Stimulated activated naive CD8-positive, alpha-beta T cell treated with anti-CD3 and anti-CD28 coated beads, Interleukin-15, amount 100 ng/mL, for 72 hours (primary cell): ENCODE measurements around the gene TC2N.

Experiments
- ATAC-seq: fragments of 150-1000 bp; cut with Tn5 transposase; 2 replicates; pipeline ENCODE4 v1.10.0; 2021; ENCODE audit warnings: mild to moderate bottlenecking, moderate library complexity
- DNase-seq, 2 donors: peaks; one replicate each; pipeline ENCODE4 v3.0.0; 2021 to 2022
- H3K27ac Mint-ChIP-seq, 2 donors: one replicate each; pipeline ENCODE4 v1.8.0; 2022; ENCODE audit warnings: mild to moderate bottlenecking in 2 of 2, mixed read lengths in 2 of 2, moderate library complexity in 2 of 2
- H3K27me3 Mint-ChIP-seq: one replicate; pipeline ENCODE4 v1.8.0; 2022; ENCODE audit warnings: mixed read lengths
- H3K4me1 Mint-ChIP-seq: one replicate; pipeline ENCODE4 v1.8.0; 2022; ENCODE audit warnings: mild to moderate bottlenecking, mixed read lengths
- H3K4me3 Mint-ChIP-seq, 2 donors: one replicate each; pipeline ENCODE4 v1.8.0; 2022; ENCODE audit warnings: mild to moderate bottlenecking in 2 of 2, mixed read lengths in 2 of 2, moderate library complexity in 1 of 2
- H3K9me3 Mint-ChIP-seq, 2 donors: one replicate each; pipeline ENCODE4 v1.8.0; 2022; ENCODE audit warnings: mixed read lengths in 2 of 2

TC2N gene

GRCh38 chr14:91796617-91797347 lies 70.6 kb downstream of the TC2N start:
- no peaks in the 10 kb centered on the region for H3K27me3 Mint-ChIP-seq
- ATAC-seq (no peak), DNase-seq (no peak)

GRCh38 chr14:91793704-91794103 lies 73.6 kb downstream of the TC2N start:
- Mint-ChIP-seq H3K9me3 (no peaks in the 10 kb centered on the region), H3K4me1 (peaks cover 22% of the 10 kb centered on the region), H3K4me3 (peak overlapping the region in 1 of 2 donors; percentile 16), H3K27me3 (no peaks in the 10 kb centered on the region), H3K27ac (peak overlapping the region in 1 of 2 donors; percentile 19)
- no peak for DNase-seq
- no peak for ATAC-seq

More at GRCh38 chr14:91796617-91797347, 70.6 kb downstream of the TC2N start:
- no peak overlapping the region for H3K4me3 Mint-ChIP-seq
- H3K9me3 Mint-ChIP-seq: no peaks in the 10 kb centered on the region
- H3K4me1 Mint-ChIP-seq: peaks cover 22% of the 10 kb centered on the region
- H3K27ac Mint-ChIP-seq: no peak overlapping the region

- no peak overlapping the region for H3K27ac Mint-ChIP-seq
Measured at GRCh38 chr14:91786188-91786587, 81.1 kb downstream of the TC2N start.

GRCh38 chr14:91780452-91780851 lies 86.9 kb downstream of the TC2N start:
- Mint-ChIP-seq H3K27me3 (no peaks in the 10 kb centered on the region), H3K27ac (no peak overlapping the region), H3K9me3 (peaks cover 0 to 4% of the 10 kb centered on the region in 2 donors), H3K4me1 (no peaks in the 10 kb centered on the region), H3K4me3 (no peak overlapping the region)
- DNase-seq: no peak
- ATAC-seq: no peak

More at GRCh38 chr14:91786188-91786587, 81.1 kb downstream of the TC2N start:
- ATAC-seq (no peak), DNase-seq (no peak)
- no peaks in the 10 kb centered on the region for H3K9me3 Mint-ChIP-seq
- no peaks in the 10 kb centered on the region for H3K27me3 Mint-ChIP-seq
- H3K4me1 Mint-ChIP-seq: no peaks in the 10 kb centered on the region
- no peak overlapping the region for H3K4me3 Mint-ChIP-seq

GRCh38 chr14:91778217-91778616 lies 89.1 kb downstream of the TC2N start:
- ATAC-seq (no peak), DNase-seq (no peak)
- H3K9me3 Mint-ChIP-seq: peaks cover 0 to 4% of the 10 kb centered on the region in 2 donors
- peaks cover 9% of the 10 kb centered on the region for H3K4me1 Mint-ChIP-seq
- H3K4me3 Mint-ChIP-seq: no peak overlapping the region
- H3K27me3 Mint-ChIP-seq: no peaks in the 10 kb centered on the region
- H3K27ac Mint-ChIP-seq: no peak overlapping the region

- Mint-ChIP-seq H3K4me1 (peaks cover 9% of the 10 kb centered on the region), H3K4me3 (no peak overlapping the region), H3K9me3 (peaks cover 0 to 4% of the 10 kb centered on the region in 2 donors), H3K27ac (no peak overlapping the region), H3K27me3 (no peaks in the 10 kb centered on the region)
- no peak for ATAC-seq
- DNase-seq: no peak
Measured at GRCh38 chr14:91774140-91775096, 92.9 kb downstream of the TC2N start.

GRCh38 chr14:91770185-91770584 lies 97.2 kb downstream of the TC2N start:
- Mint-ChIP-seq H3K27ac (no peak overlapping the region), H3K27me3 (no peaks in the 10 kb centered on the region), H3K9me3 (no peaks in the 10 kb centered on the region), H3K4me3 (no peak overlapping the region), H3K4me1 (peaks cover 9% of the 10 kb centered on the region)
- DNase-seq (no peak), ATAC-seq (no peak)

- DNase-seq (no peak), ATAC-seq (no peak)
- no peak overlapping the region for H3K27ac Mint-ChIP-seq
- peaks cover 12 to 18% of the 10 kb centered on the region in 2 donors for H3K9me3 Mint-ChIP-seq
- H3K27me3 Mint-ChIP-seq: no peaks in the 10 kb centered on the region
- H3K4me3 Mint-ChIP-seq: no peak overlapping the region
- no peaks in the 10 kb centered on the region for H3K4me1 Mint-ChIP-seq
Measured at GRCh38 chr14:91755570-91756295, 111.6 kb downstream of the TC2N start.

- DNase-seq (no peak), ATAC-seq (no peak)
- Mint-ChIP-seq H3K4me1 (no peaks in the 10 kb centered on the region), H3K9me3 (peaks cover 9 to 10% of the 10 kb centered on the region in 2 donors), H3K4me3 (no peak overlapping the region), H3K27ac (no peak overlapping the region), H3K27me3 (no peaks in the 10 kb centered on the region)
Measured at GRCh38 chr14:91754819-91755218, 112.5 kb downstream of the TC2N start.

- Mint-ChIP-seq H3K4me1 (no peaks in the 10 kb centered on the region), H3K9me3 (peaks cover 2 to 4% of the 10 kb centered on the region in 2 donors), H3K4me3 (no peak overlapping the region), H3K27me3 (no peaks in the 10 kb centered on the region), H3K27ac (no peak overlapping the region)
- ATAC-seq (no peak), DNase-seq (no peak)
Measured at GRCh38 chr14:91754185-91754584, 113.2 kb downstream of the TC2N start.

- H3K4me3 Mint-ChIP-seq: no peak overlapping the region
- DNase-seq (no peak), ATAC-seq (peak; percentile 74)
Measured at GRCh38 chr14:91753501-91754128, 113.7 kb downstream of the TC2N start.

GRCh38 chr14:91752961-91753360 lies 114.4 kb downstream of the TC2N start:
- no peak for DNase-seq
- Mint-ChIP-seq H3K27me3 (no peaks in the 10 kb centered on the region), H3K9me3 (no peaks in the 10 kb centered on the region), H3K27ac (no peak overlapping the region), H3K4me1 (no peaks in the 10 kb centered on the region), H3K4me3 (no peak overlapping the region)
- ATAC-seq: no peak

More at GRCh38 chr14:91753501-91754128, 113.7 kb downstream of the TC2N start:
- no peaks in the 10 kb centered on the region for H3K9me3 Mint-ChIP-seq
- no peak overlapping the region for H3K27ac Mint-ChIP-seq
- H3K27me3 Mint-ChIP-seq: no peaks in the 10 kb centered on the region
- H3K4me1 Mint-ChIP-seq: no peaks in the 10 kb centered on the region

GRCh38 chr14:91751719-91752118 lies 115.6 kb downstream of the TC2N start:
- Mint-ChIP-seq H3K4me1 (no peaks in the 10 kb centered on the region), H3K4me3 (no peak overlapping the region), H3K27me3 (no peaks in the 10 kb centered on the region), H3K9me3 (no peaks in the 10 kb centered on the region), H3K27ac (no peak overlapping the region)
- no peak for ATAC-seq
- DNase-seq: no peak

GRCh38 chr14:91750634-91751198 lies 116.6 kb downstream of the TC2N start:
- Mint-ChIP-seq H3K27ac (no peak overlapping the region), H3K27me3 (no peaks in the 10 kb centered on the region), H3K4me3 (no peak overlapping the region), H3K9me3 (no peaks in the 10 kb centered on the region), H3K4me1 (no peaks in the 10 kb centered on the region)
- no peak for DNase-seq
- no peak for ATAC-seq

- Mint-ChIP-seq H3K4me3 (no peak overlapping the region), H3K4me1 (no peaks in the 10 kb centered on the region), H3K9me3 (no peaks in the 10 kb centered on the region), H3K27me3 (no peaks in the 10 kb centered on the region), H3K27ac (no peak overlapping the region)
- DNase-seq (no peak), ATAC-seq (no peak)
Measured at GRCh38 chr14:91749868-91750267, 117.5 kb downstream of the TC2N start.
